Erythroblast (primary cell): ENCODE results near the gene BCL2.
A peak's percentile ranks its signal among the peaks of the same experiment; 100 is the strongest.
"Not testable (repeated sequence)": the region's sequence is repeated elsewhere in the genome, so short reads cannot be mapped to it uniquely, and the experiment has no call there.

ENCODE experiments used
- DNase-seq, 2 experiments: peaks; one replicate each; lab custom pipeline; 2025; lab: John Stamatoyannopoulos, UW
- GATA1 ChIP-seq: IDR thresholded peaks from 2 replicates; pipeline ENCODE4 v1.6.1; 2011; ENCODE audit warnings: low read depth, mild to moderate bottlenecking, control low read depth, low read length, moderate library complexity
- POLR2A ChIP-seq: IDR thresholded peaks from 2 replicates; pipeline ENCODE4 v1.6.1; 2011; ENCODE audit warnings: mild to moderate bottlenecking, low read length

Gene BCL2

GRCh38 chr18:63199743-63200241 is 119.8 kb downstream of the BCL2 start:
- peak; percentile 53 to 56 for DNase-seq
- TF ChIP-seq GATA1 (no peak), POLR2A (peak; percentile 28)

DNA sequence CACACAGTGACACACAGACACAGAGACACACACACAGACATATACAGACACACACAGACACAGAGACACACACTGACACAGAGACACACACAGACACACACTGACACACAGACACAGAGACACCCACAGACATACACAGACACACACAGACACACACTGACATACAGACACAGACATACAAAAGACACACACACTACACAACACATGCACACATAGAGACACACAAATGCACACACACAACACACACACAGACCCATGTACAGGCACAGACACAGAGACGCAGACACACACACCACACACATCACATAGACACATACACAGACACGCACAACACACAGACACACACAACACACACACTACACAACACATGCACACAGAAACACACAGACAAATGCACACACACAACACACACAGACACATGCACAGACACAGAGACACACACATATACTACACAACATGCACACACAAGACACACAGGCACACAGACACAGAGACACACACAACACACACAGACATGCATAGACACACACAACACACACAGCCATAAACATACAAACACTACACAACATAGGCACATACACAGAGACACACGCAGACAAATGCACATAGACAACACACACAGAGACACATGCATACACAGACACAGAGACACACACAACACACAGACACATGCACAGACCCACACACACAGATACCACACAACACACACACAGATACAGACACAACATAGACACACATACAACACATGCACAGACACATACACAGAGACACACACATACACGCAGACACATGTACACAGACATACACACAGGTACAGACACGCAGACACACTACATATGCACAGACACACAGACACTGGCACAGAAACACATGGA is 120.5 kb downstream of the BCL2 start:
- DNase-seq: peak; percentile 44 to 59
- TF ChIP-seq POLR2A (peak; percentile 3), GATA1 (no peak)

DNA sequence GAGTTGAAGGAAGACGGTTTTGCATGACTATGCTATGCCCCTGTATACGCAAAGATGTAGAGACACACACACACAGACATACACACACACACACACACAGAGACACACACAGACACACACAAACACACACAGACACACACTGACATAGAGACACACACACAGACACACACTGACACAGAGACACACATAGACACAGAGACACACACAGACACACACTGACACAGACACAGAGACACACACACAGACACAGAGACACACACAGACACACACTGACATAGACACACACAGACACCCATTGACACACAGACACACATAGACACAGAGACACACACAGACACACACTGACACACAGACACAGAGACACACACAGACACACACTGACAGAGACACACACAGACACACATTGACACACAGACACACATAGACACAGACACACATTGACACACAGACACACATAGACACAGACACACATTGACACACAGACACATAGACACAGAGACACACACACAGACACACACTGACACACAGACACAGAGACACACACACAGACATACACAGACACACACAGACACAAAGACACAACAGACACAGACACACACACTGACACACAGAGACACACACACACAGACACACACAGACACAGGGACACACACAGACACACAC is 121.3 kb downstream of the BCL2 start:
- DNase-seq: peak in 1 of 2 experiments; percentile 48
- TF ChIP-seq GATA1: no peak
- TF ChIP-seq POLR2A: no peak

- TF ChIP-seq POLR2A (no peak), GATA1 (no peak)
- DNase-seq: peak; percentile 28 to 42
Measured at GRCh38 chr18:63197246-63197869, 122.2 kb downstream of the BCL2 start.

DNA sequence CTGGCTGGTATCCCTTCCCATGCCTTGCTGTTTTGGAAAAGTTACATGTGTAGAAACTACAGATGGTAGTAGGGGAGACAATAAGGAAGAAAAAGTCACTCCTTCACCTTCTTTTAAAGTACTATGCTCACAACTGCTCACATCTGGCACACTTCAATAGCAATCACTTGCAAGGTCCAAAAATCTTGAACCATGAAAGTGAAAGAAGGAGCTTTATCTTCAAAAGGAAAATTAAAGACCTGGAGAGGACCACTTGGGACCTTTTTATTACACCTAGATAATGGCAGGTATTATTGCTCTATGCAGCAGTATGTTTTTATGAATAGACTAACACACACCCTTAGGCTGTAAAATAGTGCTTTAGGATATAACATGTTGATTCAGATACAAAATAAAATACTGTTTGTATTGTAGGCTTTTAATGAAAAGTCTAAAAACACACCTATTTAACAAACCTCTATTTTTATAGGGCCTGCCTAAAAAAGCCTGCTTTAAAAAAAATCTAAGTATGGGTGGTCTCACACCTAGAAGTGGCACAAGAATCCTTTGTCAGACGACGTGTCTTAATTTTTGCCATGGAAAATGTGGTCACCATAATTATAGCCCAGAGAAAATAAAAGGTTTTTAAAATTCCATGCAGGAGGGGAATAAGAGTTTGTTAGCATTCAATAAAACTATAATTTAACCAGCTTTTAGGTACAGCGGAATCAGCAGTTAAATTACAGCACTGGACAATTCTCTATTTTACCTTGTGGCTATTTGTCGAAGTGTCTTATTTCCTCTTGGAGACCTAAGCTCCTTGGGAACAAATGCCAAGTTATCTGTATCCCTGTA is 124.0 kb downstream of the BCL2 start:
- DNase-seq: no peak
- TF ChIP-seq POLR2A (no peak), GATA1 (no peak)

DNA sequence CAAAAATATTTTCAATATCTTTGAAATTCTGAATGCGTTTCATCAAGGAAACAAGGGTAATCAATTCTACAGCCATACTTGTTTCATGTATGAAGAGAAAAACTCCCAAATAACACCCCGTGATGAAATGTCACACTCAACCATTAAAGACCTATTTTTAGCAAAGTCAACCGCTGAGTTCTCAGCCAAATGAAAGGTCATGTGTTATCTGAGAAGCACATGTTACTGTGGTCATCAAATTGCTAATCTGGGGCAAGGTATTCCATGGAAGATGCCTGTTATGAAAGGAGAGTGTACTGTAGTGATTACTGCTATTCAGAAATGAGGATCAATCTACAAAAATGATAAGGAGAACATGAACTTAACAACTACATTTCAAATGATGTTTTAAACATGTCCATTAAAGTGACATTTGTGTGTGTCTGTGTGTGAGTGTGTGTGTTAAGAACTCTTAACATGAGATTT is 126.7 kb downstream of the BCL2 start:
- TF ChIP-seq POLR2A: no peak
- no peak for TF ChIP-seq GATA1
- peak; percentile 25 to 42 for DNase-seq

DNA sequence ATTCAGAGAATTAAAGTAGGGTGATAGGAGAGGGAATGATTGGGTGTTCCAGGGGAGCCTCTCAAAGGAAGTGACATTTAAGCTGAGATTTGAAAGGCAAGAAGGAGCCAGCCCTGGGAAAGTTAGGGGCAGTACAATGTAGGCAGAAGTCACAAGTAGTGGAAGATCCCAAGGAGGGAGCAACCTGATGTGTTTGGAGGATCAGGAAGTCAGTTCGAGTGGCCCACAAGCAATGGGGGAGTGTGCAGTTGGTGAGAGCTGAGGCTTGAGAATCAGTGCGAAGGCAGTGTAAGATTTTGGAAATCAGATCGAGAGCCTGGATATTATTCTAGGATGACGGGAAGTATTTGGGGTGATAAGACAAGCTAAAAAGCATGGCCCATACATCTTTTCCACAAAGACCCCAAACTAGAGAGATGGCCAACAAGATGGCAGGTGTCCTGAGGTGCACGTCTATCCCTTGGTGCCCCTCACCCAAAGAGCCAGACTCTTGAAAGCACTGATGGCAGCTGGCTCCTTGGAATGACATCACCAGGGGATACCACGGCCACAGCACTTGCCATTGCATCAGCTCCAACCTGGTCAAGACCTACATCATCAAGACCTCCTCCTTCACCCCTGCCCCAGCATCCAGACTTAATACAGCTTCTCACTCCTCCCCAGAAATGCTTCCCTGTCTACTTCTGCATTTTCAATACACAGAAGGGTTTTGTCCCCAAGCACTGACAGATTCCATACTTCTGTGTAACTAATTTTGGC is 127.3 kb downstream of the BCL2 start:
- TF ChIP-seq POLR2A: no peak
- DNase-seq: no peak

- no peak for TF ChIP-seq GATA1
- no peak for TF ChIP-seq POLR2A
- DNase-seq: no peak
Measured at GRCh38 chr18:63191413-63191812, 128.2 kb downstream of the BCL2 start.

DNA sequence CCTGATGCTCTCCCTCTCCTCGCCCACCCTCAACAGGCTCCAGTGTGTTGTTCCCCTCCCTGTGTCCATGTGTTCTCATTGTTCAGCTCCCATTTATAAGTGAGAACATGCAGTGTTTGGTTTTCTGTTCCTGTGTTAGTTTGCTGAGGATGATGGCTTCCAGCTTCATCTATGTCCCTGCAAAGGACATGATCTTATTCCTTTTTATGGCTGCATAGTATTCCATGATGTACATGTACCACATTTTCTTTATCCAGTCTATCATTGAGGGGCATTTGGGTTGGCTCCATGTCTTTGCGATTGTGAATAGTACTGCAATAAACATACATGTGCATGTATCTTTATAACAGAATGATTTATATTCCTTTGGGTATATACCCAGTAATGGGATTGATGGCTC is 128.7 kb downstream of the BCL2 start:
- not testable (repeated sequence) for DNase-seq

GRCh38 chr18:63189817-63190216 is 129.8 kb downstream of the BCL2 start:
- DNase-seq: no peak
- no peak for TF ChIP-seq GATA1
- TF ChIP-seq POLR2A: no peak

DNA sequence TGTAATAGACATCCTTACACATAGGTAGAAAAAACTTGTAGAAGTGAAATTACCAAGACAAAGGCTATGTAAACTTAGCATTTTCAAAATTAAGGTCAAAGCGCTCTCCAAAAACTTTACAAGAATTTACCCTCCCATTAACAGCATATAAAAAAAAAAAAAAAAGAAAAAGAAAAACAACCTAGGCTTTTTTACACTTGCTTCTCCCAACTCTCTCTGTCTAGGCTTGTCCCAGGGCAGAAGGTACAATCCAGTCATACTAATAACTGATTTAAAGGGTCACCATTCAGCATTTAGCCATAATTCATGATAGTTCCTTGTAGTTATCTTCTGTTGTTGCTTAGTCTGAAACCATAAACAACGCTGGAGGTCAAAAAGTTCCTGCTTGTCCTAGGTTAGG is 130.5 kb downstream of the BCL2 start:
- DNase-seq: no peak
- no peak for TF ChIP-seq POLR2A
- no peak for TF ChIP-seq GATA1

GRCh38 chr18:63187791-63188460 is 131.6 kb downstream of the BCL2 start:
- no peak for TF ChIP-seq POLR2A
- TF ChIP-seq GATA1: no peak
- DNase-seq: no peak
